ENCODE results near the gene SCN4B.

GRCh38 chr11:118161786-118162185 is 9.2 kb upstream of the SCN4B start:
- no peak for TF ChIP-seq REST (IDR thresholded peaks at IDR 0.05; ENCODE audit: insufficient replicate concordance, low read depth)
- no peak for TF ChIP-seq CTCF (IDR thresholded peaks at IDR 0.05; ENCODE audit: insufficient read depth, low read length)
